GM19351 (cell line): ENCODE measurements around the gene MYCN.

Experiments used
- ATAC-seq: cut with Tn5 transposase; IDR thresholded peaks from one replicate; pipeline ENCODE4 v1.9.1; 2021; ENCODE audit warnings: mild to moderate bottlenecking, moderate library complexity; ENCODE audit not compliant: unreplicated experiment

MYCN gene

GRCh38 chr2:15930589-15931318, 9.6 kb upstream of the MYCN start:
- no peak for ATAC-seq

- no peak for ATAC-seq
These were observed 8.9 kb upstream of the MYCN start for GRCh38 chr2:15931319-15931890.

GRCh38 chr2:15931950-15932349, 8.4 kb upstream of the MYCN start:
- ATAC-seq = no peak

- ATAC-seq = no peak
These were observed 7.8 kb upstream of the MYCN start for GRCh38 chr2:15932394-15933183.

GRCh38 chr2:15933184-15933845, 7.0 kb upstream of the MYCN start:
- no peak for ATAC-seq

GRCh38 chr2:15934291-15934945, 5.9 kb upstream of the MYCN start:
- ATAC-seq = no peak

GRCh38 chr2:15935189-15935588, 5.2 kb upstream of the MYCN start:
- no peak for ATAC-seq

GRCh38 chr2:15935675-15936074, 4.7 kb upstream of the MYCN start:
- ATAC-seq = no peak

- no peak for ATAC-seq
These were observed 3.9 kb upstream of the MYCN start for GRCh38 chr2:15936277-15937104.

- ATAC-seq = no peak
These were observed 3.1 kb upstream of the MYCN start for GRCh38 chr2:15937105-15937881.

GRCh38 chr2:15937882-15938802, 2.2 kb upstream of the MYCN start:
- no peak for ATAC-seq

- no peak for ATAC-seq
These were observed 1.4 kb upstream of the MYCN start for GRCh38 chr2:15938803-15939555.

GRCh38 chr2:15939556-15939853, 845 bp upstream of the MYCN start:
- ATAC-seq = no peak

GRCh38 chr2:15940661-15941480, 521 bp downstream of the MYCN start:
- ATAC-seq = no peak

- no peak for ATAC-seq
These were observed 1.1 kb downstream of the MYCN start for GRCh38 chr2:15941481-15941850.

GRCh38 chr2:15941871-15942710, 1.7 kb downstream of the MYCN start:
- ATAC-seq = no peak
